Inferior parietal cortex (tissue), 1 donor: ENCODE measurements around the gene KCNE4.
A peak's percentile ranks its signal among the peaks of the same experiment; 100 is the strongest.
"Not testable (repeated sequence)": the region's sequence is repeated elsewhere in the genome, so short reads cannot be mapped to it uniquely, and the experiment has no call there.

Experiments
- DNase-seq: peaks from one replicate; pipeline ENCODE4 v3.0.0-alpha.2; 2016; ENCODE audit errors: extremely low spot score

KCNE4 gene

DNA sequence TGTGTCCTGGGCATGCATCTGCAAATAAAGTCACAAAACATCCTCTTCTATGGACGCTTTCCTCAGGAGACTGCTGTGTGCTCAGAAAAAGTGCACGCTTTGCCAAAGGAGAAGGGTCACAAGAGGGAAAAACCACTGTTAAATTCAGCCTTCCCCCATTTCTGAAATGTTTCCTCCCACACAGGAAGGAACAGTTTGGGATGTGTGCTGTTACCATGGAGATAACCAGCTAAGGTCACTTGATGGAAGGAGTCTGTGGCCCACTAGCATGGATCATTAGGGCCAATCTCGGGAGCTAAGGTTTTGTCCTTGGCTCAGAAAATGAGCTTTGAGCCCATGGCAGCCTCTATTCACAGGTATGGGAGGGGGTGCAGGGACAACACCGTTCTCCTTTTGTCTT, 5.6 kb downstream of the KCNE4 start:
- DNase-seq: no peak

DNA sequence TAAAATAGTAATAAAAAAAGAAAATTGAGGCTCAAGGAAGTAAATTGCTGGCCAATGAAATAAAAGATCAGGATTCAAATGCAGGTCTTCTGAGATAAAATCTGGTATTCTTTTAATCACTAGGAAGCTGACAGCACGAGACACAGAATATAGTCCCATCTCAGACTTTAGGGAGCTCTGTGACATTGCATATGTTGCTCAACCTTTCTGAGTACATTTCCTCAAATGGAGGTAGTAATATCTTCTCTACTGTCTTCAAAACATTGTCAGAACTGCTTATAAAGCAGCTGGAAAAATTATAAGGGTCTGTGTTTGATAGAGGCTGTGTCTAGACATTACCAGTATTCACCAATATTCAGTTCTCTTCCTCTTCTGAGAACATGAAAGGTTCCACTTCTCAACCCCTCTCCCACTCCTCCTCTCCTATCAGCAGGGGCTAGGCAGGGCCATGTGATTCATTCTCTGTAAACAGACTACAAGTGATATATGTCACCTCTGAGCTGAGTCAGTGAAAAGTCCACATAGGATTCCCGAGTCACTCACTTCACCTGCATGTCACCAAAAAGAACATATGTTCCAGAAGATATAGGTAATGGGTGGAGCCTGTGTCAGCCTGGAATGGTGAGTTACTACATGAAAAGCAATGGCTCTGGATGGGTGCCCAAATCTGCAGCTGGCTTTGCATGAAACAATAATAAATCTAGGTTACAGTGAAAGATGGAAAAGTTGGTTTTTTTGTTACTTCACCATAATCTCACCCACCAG, 7.1 kb downstream of the KCNE4 start:
- peak; percentile 26 for DNase-seq

DNA sequence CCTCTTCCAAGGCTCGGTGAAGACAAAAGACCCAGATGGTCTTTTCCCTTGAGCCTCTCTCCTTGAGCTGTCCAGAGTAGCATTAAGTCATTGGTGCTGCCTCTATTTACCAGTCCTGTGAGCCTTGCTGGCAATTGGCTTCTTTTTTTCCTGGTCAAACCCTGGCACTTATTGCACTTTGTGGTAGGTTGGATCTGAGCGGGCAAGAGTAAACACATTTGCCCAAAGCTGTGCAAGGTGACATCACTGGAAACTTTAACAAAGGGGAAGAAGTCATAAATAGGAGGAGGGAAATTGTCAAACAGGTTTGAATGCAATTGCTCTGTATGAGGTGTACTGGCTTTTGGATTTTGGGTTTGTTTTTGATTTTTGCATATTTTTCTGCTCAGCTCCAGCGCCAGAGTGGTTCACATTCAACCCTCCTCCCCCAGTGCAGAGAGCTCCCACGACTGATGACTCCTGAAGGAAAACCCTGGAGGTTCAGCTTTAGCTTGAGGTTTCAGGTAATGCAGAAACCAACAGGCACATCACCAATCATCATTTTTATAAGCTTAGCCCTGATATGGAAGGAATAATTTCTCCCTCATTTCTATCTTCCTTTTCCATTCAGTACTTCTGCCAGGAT, 8.3 kb downstream of the KCNE4 start:
- no peak for DNase-seq

DNA sequence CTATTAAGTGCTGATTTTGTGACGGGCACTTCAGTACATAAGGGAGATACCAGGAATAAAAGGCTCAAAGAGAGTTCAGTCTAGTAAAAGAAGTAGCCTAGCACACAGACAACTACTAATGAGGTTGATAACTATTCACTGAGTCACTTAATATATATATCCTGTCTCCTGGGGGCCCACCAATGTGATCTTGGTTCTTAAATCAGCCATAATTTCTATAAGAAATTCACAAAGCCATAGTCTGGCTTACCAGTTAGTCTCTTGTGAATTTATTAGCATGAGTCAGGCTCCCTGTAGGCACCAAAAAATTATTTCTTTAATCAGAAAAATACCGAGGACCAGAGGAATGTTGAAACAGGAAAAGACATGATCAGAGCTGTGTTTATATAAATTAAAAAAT, 10.4 kb downstream of the KCNE4 start:
- DNase-seq: no peak

DNA sequence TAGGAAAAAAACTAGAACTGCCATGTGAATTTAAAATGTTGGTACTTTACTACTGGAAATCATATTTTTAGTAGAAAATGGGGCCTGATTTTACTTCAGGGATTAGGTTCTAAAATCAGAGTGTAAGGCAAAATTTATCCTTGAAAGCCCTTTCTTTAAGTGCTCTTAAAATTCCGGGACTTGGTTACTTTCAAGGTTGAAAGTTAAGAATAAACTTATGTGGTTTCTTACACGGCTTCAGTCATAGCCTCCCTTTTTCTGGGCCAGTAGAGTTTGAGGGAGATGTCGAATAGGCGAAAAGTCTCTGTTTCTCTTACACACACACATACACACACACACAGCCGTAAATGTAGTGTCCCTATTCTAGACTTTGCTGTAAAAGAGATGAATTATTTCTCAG, 13.1 kb downstream of the KCNE4 start:
- no peak for DNase-seq

DNA sequence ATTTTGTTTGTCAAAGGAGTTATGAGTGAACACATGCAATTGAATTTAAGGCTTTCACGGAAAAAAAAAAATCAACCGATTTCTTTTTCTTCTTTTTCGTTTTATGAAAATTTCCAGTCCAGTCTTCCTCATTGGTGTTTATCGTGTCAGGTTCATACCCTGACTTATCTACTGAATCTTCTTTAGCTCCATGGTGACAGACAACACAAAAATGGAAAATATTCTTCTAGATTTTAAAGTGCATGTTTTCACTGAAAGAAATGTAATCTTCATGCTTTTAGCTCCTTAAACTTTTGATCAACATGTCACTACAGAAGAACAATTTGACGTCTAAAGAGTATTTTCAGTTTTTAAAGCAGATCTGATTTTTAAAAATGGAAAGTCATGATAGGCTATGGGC, 14.7 kb downstream of the KCNE4 start:
- DNase-seq: no peak

DNA sequence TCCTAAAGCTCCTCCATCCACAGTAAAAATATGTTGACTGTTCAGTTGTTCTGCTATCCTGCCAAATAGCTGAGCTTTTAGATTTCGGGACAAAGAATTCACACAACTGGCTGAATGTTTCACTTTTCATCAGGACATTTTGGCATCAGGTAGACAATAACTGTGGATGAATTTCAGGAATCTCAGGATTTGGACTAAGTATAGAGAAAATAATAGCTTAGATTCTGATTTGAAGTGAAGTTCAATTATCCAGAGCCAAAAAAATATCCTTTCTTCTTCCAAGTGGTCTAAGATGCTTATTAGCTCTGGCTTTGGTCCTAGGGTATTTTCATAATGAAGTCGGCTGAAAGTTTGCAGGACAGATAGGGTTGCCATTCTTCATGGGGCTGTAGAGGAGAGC, 16.1 kb downstream of the KCNE4 start:
- no peak for DNase-seq

DNA sequence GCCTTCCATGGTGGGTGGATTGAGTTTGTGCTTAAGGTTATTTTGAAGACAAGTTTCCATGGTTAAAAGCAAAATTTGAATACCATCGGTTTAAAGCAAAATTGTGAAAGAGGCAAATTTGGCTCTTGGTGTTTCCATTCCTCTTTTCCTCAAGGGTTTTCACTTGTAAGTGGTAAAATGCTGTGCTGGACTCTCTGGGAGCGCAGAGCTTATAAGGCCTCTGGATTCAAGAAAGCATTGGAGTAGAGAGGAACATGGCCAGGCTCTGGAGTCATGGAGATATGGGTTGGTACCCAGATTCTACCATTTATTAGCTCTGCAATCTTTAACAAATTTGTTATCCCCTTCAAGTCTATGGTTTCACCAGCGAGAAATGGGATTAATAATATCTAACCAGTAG, 17.5 kb downstream of the KCNE4 start:
- DNase-seq: no peak

DNA sequence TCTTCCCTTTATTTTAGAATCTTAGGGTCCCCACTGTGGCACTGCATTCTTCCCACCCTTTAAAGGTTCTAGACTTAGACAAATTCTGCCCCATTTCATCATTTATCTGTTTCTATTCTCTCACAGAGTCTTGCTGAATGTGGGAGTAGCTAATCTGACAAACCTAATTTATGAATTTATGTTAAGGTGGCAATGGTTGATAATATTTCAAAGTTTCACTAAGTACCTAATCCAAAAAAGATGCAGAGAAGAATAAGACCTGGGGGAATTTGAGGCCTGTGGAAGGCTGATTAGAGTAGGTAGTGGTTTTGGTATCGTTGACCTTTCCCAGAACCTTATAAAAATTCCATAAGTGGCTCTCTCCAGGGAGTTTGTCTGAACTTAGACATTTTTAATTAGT, 18.0 kb downstream of the KCNE4 start:
- no peak for DNase-seq

DNA sequence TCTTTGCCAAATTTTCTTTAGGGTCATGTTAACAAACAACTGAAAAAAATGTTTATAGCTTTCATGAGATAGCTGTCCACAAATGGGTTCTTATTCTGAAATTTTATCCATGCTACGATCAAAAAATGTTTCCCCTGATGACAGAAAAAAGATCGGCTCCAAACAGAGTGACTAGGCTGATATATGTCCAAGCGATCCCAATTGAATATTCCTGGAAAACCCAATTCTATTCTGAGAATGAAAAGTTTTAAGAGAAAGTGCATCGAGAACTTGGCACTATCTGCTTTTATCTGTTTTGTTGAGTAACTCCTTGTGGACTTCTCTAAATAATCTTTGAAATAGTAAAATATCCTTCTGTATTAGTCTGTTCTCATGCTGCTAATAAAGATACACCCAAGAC, 19.1 kb downstream of the KCNE4 start:
- DNase-seq: no peak

DNA sequence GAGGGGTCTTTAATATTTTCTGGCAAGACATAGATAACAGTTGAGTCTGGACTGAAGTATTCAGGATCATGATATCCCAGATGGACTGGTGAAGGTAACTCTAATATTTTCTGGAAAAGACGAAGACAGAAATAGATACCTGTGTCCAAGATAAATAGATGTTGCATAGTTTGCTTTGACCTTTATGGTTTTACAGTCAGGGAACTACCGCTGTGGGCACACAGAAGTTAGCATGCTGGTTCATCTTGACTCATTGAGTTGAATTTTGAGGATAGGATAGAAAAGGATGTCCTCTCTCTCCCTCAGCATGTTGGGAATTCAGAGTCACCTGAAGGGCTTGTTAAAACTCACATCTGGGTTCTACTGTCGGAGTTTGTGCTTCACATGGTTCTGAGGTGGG, 20.8 kb downstream of the KCNE4 start:
- DNase-seq: no peak

DNA sequence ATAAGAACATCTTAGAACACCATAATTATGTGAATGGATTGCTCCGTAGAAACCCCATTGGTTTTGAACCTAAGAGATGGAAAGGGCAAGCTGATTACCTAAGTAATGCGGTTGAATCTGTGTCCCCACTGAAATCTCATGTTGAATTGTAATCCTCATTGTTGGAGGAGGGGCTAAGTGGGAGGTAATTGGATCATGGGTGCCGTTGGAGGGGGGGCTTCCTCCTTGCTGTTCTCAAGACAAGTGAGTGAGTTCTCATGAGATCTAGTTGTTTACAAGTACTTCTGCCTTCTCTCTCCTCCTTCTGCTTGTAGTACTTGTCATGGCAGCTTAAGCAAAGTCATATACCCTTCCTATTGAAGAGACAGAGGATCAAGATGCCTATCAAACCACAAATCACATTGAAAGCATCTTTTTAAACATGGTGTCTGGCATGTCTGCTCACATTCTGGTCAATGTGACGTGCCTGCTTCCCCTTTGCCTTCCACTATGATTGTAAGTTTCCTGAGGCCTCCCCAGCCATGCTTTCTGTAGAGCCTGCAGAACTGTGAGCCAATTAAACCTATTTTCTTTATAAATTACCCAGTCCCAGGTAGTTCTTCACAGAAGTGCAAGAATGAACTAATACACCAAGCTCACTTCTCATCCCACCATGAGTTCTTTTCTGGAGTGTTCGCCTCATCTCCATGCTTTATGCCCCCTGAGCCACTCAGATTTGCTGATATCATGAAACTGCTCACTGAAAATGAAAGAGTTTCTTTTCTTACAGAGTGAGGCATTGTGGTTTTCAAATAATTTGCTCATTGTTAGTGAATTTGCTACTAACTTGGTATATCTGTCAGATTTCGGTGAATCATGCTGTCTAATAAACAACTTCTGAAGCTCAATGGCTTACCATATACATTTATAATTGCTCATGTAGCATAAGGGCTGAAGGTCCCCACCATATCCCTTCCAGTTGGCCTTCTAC, 23.6 kb downstream of the KCNE4 start:
- no peak for DNase-seq

DNA sequence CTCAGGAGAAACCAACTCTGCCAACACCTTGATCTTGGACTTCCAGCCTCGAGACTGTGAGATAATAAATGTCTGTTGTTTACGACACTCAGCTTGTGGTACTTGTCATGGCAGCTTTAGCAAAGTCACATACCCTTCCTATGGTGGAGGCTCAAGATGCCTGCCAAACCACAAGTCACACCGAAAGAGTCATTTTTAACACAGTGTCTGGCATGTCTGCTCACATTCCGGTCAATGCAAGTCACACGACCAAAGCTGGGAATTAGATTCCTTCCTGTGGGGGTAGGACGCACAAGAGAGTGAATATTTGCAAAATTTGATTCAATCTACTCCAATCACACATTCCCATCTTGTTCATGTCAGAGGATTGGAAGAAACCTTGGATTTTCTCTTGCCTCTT, 24.6 kb downstream of the KCNE4 start:
- DNase-seq: no peak

DNA sequence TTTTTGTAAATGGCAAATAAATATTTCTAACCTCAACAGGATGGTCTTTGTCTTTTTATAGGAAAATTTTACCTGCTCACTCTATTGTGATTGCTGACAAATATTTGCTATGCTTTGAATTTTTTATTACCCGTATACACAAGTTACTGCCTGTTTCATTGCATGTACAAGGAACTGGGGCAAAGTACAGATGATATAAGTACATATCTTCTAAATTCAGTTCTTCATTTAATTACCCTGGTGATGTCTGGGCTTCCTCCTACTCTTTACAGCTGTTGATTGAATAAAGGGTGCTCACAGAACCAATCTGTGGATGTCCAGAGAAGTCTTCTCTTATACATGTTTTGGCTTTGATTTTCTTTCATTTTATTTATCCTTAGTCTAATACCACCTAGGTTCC, 26.5 kb downstream of the KCNE4 start:
- no peak for DNase-seq

DNA sequence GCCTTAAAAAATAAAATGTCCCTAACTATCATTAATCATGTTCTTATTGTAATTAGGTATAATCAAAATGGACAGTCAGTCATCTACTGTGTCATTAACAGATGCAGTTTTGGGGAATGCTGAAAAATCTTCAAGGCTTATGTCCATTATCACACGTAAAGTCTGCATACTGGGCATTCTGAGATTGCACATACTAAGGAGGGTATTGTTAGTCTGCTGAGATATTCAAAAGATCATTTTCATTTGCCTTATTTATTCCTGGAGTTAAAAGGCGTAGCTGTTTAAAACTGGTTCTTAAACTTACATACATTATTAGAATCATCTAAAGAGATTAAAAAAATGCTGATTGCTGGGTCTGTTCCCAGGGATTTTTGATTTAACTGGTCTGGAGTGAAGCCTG, 27.4 kb downstream of the KCNE4 start:
- DNase-seq: no peak

DNA sequence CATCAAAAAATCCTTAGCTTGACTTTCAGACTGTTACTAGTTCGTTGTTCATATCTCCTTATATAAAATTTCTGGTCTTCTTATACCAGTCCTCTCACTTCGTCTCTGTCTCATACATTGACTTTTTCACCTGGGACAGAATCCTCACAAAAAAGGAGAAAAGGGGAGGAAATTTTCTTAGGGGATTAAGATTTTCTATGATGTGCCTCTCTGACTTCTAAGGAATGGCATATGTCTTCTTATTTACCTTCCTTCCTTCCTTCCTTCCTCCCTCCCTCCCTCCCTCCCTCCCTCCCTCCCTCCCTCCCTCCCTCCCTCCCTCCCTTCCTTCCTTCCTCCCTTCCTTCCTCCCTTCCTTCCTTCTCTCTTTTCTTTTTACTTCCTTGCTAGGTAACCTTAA, 27.9 kb downstream of the KCNE4 start:
- DNase-seq: no peak

DNA sequence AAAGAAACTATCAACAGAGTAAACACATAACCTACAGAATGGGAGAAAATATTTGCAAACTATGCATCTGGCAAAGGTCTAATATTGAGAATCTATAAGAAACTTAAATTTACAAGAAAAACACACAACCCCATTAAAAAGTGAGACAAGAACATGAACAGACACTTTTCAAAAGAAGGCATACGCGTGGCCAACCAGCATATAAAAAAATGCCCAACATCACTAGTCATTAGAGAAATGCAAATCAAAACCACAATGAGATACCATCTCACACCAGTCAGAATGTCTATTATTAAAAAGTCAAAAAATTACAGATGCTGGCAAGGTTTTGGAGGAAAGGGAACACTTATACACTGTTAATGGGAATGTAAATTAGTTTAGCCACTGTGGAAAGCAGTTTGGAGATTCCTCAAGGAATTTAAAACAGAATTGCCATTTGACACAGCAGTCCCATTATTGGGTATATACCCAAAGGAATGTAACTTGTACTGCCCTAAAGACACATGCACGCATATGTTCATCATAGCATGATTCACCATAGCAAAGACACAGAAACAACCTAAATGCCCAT, 28.9 kb downstream of the KCNE4 start:
- DNase-seq: not testable (repeated sequence)

DNA sequence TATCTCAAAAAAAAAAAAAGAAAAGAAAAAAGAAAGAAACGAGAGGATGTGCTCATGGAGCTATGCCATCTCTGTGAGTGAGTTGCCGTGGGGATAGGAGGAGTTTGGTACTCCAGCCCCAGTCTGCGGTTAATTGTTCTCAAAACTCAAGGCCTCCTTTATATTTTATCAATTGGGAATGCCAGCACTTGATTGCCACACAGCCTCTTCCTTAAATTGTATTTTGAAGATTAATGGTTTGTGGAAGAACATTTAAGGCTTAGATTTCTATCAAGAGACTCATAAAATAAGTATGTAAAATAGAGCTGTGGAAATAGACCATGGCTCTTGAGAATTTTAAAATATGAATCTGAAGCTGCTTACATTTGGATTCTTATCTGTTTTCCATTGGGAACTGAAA, 29.8 kb downstream of the KCNE4 start:
- no peak for DNase-seq

DNA sequence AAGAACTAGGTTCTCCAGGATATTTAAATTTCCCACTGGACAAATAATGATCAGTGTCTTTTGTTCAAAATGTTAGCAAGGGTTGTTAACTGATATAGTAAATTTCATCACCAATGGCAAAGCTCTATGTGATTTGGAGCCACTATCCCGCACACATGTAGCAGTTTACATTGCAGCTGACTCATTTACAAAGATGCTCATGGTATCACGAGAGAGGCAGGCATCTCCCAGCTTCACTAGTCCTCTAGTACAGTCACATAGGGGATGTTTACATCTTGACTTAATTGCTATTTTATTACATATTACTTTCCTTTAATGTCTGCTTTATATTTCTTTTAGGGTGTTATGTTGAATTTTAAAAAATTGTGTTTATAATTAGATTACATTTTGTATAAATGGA, 30.7 kb downstream of the KCNE4 start:
- no peak for DNase-seq

DNA sequence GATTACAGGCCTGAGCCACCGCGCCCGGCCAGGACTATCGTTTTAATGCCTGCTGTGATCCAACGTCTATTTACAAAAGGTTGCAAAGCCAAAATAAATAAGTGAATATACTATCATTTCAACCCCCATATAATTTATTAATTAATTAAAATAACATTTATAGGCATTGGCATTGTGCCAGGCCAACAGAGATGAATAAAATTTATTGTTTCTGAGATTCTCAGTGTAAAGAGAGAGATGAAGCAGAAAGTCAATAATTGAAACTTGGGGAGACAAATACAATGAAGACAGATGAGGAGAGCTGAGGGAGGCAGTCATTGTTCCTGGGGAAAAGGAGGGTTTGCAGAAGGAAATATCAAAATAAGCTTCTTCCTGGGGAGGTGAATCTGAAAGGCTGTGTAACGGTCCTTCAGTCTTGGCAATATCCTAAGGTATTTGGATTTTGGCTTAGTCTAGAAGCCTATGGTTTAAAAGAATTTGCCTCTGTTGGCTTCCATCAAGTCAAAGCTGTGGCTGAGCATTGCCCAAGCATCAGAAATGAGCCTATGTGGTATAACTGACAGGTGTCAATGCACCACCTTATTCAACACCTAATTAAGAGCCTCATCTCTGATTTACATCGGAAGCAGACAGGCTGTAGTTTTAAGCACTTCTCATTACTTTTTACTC, 31.5 kb downstream of the KCNE4 start:
- no peak for DNase-seq

DNA sequence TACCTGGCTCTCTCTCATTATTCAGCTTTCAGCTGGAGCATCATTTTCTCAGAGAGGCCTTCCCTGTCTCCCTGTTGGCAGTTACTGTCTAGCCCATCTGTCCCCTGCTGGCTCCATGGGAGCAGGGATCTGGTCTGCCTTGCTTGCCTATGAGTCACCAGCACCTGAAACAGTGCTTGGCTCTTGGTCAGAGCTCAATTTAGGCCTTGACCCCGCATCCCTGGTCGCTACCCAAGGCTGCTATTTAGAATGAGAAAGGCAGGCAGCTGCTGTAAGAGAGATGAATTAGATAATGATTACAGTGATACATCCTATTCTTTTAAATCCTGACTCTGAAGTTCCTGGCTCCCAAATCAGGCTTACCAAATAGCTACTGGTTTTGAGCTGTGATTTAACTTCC, 32.9 kb downstream of the KCNE4 start:
- no peak for DNase-seq
